ENCODE measurements around the gene SLC23A3. TPM values are rescaled to one million over a fixed set of nuclear protein-coding genes. Genes with fewer than 3 reads are reported as not detected.

SLC23A3 gene
- polyA plus RNA-seq, 1 donor (not counting 4 experiments of a cell fraction or from before 2014, with no cell fraction given): 1.4 TPM

DNA sequence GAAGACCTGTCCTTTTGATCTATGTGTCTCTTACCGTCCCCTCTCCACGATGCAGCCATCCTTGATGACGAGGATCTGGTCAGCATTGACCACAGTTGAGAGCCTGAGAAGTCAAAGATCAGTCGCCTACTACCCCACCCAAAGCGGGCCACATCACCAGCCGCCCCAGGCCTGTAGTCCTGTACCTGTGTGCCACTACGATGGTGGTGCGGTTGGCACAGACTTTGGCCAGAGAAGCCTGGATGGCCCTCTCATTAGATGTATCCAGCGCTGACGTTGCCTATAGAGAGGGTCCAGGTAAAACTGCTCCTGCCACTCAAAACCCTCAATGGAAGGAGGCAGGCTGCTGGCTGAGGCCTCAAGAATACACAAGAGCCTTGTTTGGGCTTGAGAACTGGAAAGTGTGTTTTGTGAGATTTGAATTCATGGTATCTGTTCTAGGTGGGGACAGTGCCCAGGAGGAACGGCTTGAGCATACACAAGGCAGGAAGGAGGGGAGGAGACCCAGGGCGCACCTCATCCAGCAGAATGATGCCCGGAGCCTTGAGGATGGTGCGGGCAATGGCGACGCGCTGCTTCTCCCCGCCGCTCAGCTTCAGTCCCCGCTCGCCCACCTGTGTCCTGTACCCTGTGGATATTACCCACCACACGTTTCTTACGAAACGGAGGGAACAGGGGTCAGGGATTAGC lies 40.5 kb upstream of the SLC23A3 start:
- Histone ChIP-seq H3K4me2 (ENCODE audit: control insufficient read depth, extremely low read depth, insufficient read depth, low read depth, low read length) (no peak overlapping the region), H3K9me1 (ENCODE audit: control insufficient read depth, extremely low read depth, insufficient read depth, low read length) (no peaks in the 10 kb centered on the region), H3K27me3 (ENCODE audit: control insufficient read depth, extremely low read depth, insufficient read depth, low read length) (no peaks in the 10 kb centered on the region), H3K9me3 (ENCODE audit: control insufficient read depth, low read depth, low read length) (no peaks in the 10 kb centered on the region), H3K4me3 (ENCODE audit: control insufficient read depth in 2 of 3, extremely low read depth in 1 of 3, insufficient read depth in 2 of 3, low read depth in 1 of 3, low read length in 3 of 3) (no peak overlapping the region), H3K4me1 (ENCODE audit: control insufficient read depth, extremely low read depth, insufficient read depth, low read length) (peaks cover 16% of the 10 kb centered on the region), H4K20me1 (ENCODE audit: control insufficient read depth, extremely low read depth, insufficient read depth, low read length) (no peaks in the 10 kb centered on the region), H2AFZ (ENCODE audit: control insufficient read depth, low read length) (no peak overlapping the region), H3K79me2 (ENCODE audit: control insufficient read depth, insufficient read depth, low read length) (no peaks in the 10 kb centered on the region), H3K9ac (ENCODE audit: control insufficient read depth, extremely low read depth, insufficient read depth, low read length) (no peak overlapping the region), H3K36me3 (ENCODE audit: control insufficient read depth in 2 of 2, extremely low read depth in 1 of 2, insufficient read depth in 2 of 2, low read length in 2 of 2) (peaks cover 23 to 29% of the 10 kb centered on the region in 2 experiments), H3K27ac (ENCODE audit: control insufficient read depth, insufficient read depth, low read length) (no peak overlapping the region)
- FAIRE-seq (no peak), DNase-seq (ENCODE audit: low read depth, low spot score) (no peak)
- dilution Hi-C loops (cut with MboI; ENCODE audit: extremely low pct_ligation_motif_present, low sequenced_read_pairs): no loop called here
- TF ChIP-seq, protein P1, sequence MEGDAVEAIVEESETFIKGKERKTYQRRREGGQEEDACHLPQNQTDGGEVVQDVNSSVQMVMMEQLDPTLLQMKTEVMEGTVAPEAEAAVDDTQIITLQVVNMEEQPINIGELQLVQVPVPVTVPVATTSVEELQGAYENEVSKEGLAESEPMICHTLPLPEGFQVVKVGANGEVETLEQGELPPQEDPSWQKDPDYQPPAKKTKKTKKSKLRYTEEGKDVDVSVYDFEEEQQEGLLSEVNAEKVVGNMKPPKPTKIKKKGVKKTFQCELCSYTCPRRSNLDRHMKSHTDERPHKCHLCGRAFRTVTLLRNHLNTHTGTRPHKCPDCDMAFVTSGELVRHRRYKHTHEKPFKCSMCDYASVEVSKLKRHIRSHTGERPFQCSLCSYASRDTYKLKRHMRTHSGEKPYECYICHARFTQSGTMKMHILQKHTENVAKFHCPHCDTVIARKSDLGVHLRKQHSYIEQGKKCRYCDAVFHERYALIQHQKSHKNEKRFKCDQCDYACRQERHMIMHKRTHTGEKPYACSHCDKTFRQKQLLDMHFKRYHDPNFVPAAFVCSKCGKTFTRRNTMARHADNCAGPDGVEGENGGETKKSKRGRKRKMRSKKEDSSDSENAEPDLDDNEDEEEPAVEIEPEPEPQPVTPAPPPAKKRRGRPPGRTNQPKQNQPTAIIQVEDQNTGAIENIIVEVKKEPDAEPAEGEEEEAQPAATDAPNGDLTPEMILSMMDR (optimal IDR thresholded peaks at IDR 0.05 in 1 of 3, IDR thresholded peaks at IDR 0.05 in 1 of 3, conservative IDR thresholded peaks at IDR 0.05 in 1 of 3; ENCODE audit: extremely low read depth in 1 of 3, insufficient read depth in 2 of 3, low read length in 3 of 3): no peak
- TF ChIP-seq EZH2 (IDR thresholded peaks at IDR 0.05; ENCODE audit: low read length): no peak

- Histone ChIP-seq H4K20me1 (ENCODE audit: control insufficient read depth, extremely low read depth, insufficient read depth, low read length) (no peaks in the 10 kb centered on the region), H2AFZ (ENCODE audit: control insufficient read depth, low read length) (no peak overlapping the region), H3K27me3 (ENCODE audit: control insufficient read depth, extremely low read depth, insufficient read depth, low read length) (no peaks in the 10 kb centered on the region), H3K36me3 (ENCODE audit: control insufficient read depth in 2 of 2, extremely low read depth in 1 of 2, insufficient read depth in 2 of 2, low read length in 2 of 2) (peaks cover 23 to 25% of the 10 kb centered on the region in 2 experiments), H3K9ac (ENCODE audit: control insufficient read depth, extremely low read depth, insufficient read depth, low read length) (no peak overlapping the region), H3K4me3 (ENCODE audit: control insufficient read depth in 2 of 3, extremely low read depth in 1 of 3, insufficient read depth in 2 of 3, low read depth in 1 of 3, low read length in 3 of 3) (no peak overlapping the region), H3K4me1 (ENCODE audit: control insufficient read depth, extremely low read depth, insufficient read depth, low read length) (peaks cover 16% of the 10 kb centered on the region), H3K9me1 (ENCODE audit: control insufficient read depth, extremely low read depth, insufficient read depth, low read length) (no peaks in the 10 kb centered on the region), H3K9me3 (ENCODE audit: control insufficient read depth, low read depth, low read length) (no peaks in the 10 kb centered on the region), H3K4me2 (ENCODE audit: control insufficient read depth, extremely low read depth, insufficient read depth, low read depth, low read length) (no peak overlapping the region), H3K27ac (ENCODE audit: control insufficient read depth, insufficient read depth, low read length) (no peak overlapping the region), H3K79me2 (ENCODE audit: control insufficient read depth, insufficient read depth, low read length) (no peaks in the 10 kb centered on the region)
- FAIRE-seq (no peak), DNase-seq (ENCODE audit: low read depth, low spot score) (no peak)
- dilution Hi-C loops (cut with MboI; ENCODE audit: extremely low pct_ligation_motif_present, low sequenced_read_pairs): no loop called here
- TF ChIP-seq EZH2 (IDR thresholded peaks at IDR 0.05; ENCODE audit: low read length): no peak
- TF ChIP-seq, protein P1 (optimal IDR thresholded peaks at IDR 0.05 in 1 of 3, IDR thresholded peaks at IDR 0.05 in 1 of 3, conservative IDR thresholded peaks at IDR 0.05 in 1 of 3; ENCODE audit: extremely low read depth in 1 of 3, insufficient read depth in 2 of 3, low read length in 3 of 3): no peak
Measured at GRCh38 chr2:219209236-219210195, 39.7 kb upstream of the SLC23A3 start.

Measured in keratinocyte (primary cell).